GM18498 (cell line): Measurements from ENCODE around the gene NAGPA.
A peak's percentile ranks its signal among the peaks of the same experiment; 100 is the strongest.

Experiments
- ATAC-seq: cut with Tn5 transposase; IDR thresholded peaks from one replicate; pipeline ENCODE4 v1.9.1; 2021; ENCODE audit warnings: mild to moderate bottlenecking, moderate library complexity; ENCODE audit not compliant: unreplicated experiment

NAGPA gene

GRCh38 chr16:4979736-4980660 lies 53.7 kb downstream of the NAGPA start:
- ATAC-seq, result no peak

GRCh38 chr16:4979164-4979563 lies 54.6 kb downstream of the NAGPA start:
- ATAC-seq, result no peak

- no peak for ATAC-seq
These were observed 57.1 kb downstream of the NAGPA start for GRCh38 chr16:4976611-4977145.

GRCh38 chr16:4976079-4976478 lies 57.7 kb downstream of the NAGPA start:
- peak; percentile 97 for ATAC-seq
